Testis (tissue), 3 donors: ENCODE measurements around the gene GFM1. TPM values are rescaled to one million over a fixed set of nuclear protein-coding genes. Genes with fewer than 3 reads are reported as not detected.

Experiments
- DNase-seq: peaks from one replicate; pipeline ENCODE4 v3.0.0-alpha.2; 2019
- H3K27ac ChIP-seq, 2 donors: fragments of 200-600 bp; sonication (generic); one replicate each; pipeline ENCODE4 v1.5.1; 2019
- H3K27me3 ChIP-seq: fragments of 200-600 bp; sonication (generic); one replicate; pipeline ENCODE4 v1.5.1; 2019
- H3K36me3 ChIP-seq: fragments of 200-600 bp; sonication (generic); one replicate; pipeline ENCODE4 v1.5.1; 2017; ENCODE audit warnings: low read depth; ENCODE audit errors: missing control alignments
- H3K4me1 ChIP-seq: fragments of 200-600 bp; sonication (generic); one replicate; pipeline ENCODE4 v1.5.1; 2019
- H3K4me3 ChIP-seq, 2 donors: fragments of 200-600 bp; sonication (generic); one replicate each; pipeline ENCODE4 v1.5.1; 2017 to 2019
- H3K9me3 ChIP-seq: fragments of 200-600 bp; sonication (generic); one replicate; pipeline ENCODE4 v1.5.1; 2017
- POLR2A ChIP-seq: fragments of 450-650 bp; IDR thresholded peaks from one replicate; pipeline ENCODE4 v1.6.1; 2017; ENCODE audit warnings: antibody characterized with exemption, mild to moderate bottlenecking, moderate library complexity
- WGBS, 2 donors: methylation state at CpG; one replicate each; pipeline ENCODE4 v1.1.5; 2018; 5-methylcytosine and 5-hydroxymethylcytosine counted together
- intact Hi-C: fragments of 100-400 bp; cut with DNase I; formaldehyde crosslinking; loops from one replicate; pipeline ENCODE4 v1.15.1; 2023; ENCODE audit warnings: low total_unique reads
- polyA plus RNA-seq: library from polyadenylated mRNA; stranded (reverse); fragments of 350-450 nt; fragmentation: Illumina TruSeq; extraction: RNeasy Lipid Tissue Mini Kit (QIAGEN cat#74804); gene quantifications from one replicate; pipeline ENCODE4 v1.2.3, GENCODE V29; 2014; ENCODE audit warnings: low read depth, low replicate concordance; ENCODE audit not compliant: insufficient read depth
- total RNA-seq, 2 donors: library from RNA; depleted of rRNA; stranded (reverse); fragments of >200 nt; gene quantifications; one replicate each; pipeline ENCODE4 v1.2.3, GENCODE V29; 2016
- TF ChIP-seq, protein P1 (sequence below), 3 experiments: fragments of 450-650 bp in 2 of 3; fragments of 200-600 bp in 1 of 3; sonication (generic) in 1 of 3; IDR thresholded peaks; one replicate each; pipeline ENCODE4 v1.5.1; 2016 to 2019; ENCODE audit warnings: antibody characterized with exemption in 3 of 3, mild to moderate bottlenecking in 2 of 3, moderate library complexity in 1 of 3

The GFM1 gene
- total and polyA plus RNA-seq, 3 donors from 2014 or later = 48.1 to 83.1 (median 76.6) TPM

DNA sequence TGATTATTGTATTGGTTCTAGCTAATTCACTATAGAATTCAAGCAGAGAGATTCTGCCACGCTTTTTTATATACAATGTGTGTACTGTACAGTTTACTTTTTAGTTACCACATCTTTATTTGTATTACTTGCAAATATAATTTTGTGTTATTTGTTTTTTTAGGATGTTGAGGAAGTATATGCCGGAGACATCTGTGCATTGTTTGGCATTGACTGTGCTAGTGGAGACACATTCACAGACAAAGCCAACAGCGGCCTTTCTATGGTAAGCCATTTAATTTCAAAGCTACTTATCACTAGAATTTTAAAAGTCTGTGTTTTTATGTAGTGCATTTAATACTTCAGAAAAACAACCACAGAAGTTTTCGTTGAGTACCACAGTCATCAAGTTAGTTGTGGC, 16.4 kb downstream of the GFM1 start:
- no peak for DNase-seq
- H3K9me3 ChIP-seq = no peaks in the 10 kb centered on the region
- no peaks in the 10 kb centered on the region for H3K4me1 ChIP-seq
- TF ChIP-seq, protein P1, sequence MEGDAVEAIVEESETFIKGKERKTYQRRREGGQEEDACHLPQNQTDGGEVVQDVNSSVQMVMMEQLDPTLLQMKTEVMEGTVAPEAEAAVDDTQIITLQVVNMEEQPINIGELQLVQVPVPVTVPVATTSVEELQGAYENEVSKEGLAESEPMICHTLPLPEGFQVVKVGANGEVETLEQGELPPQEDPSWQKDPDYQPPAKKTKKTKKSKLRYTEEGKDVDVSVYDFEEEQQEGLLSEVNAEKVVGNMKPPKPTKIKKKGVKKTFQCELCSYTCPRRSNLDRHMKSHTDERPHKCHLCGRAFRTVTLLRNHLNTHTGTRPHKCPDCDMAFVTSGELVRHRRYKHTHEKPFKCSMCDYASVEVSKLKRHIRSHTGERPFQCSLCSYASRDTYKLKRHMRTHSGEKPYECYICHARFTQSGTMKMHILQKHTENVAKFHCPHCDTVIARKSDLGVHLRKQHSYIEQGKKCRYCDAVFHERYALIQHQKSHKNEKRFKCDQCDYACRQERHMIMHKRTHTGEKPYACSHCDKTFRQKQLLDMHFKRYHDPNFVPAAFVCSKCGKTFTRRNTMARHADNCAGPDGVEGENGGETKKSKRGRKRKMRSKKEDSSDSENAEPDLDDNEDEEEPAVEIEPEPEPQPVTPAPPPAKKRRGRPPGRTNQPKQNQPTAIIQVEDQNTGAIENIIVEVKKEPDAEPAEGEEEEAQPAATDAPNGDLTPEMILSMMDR (IDR thresholded peaks at IDR 0.05) = no peak
- no peak for TF ChIP-seq POLR2A
- no peaks in the 10 kb centered on the region for H3K27me3 ChIP-seq
- intact Hi-C loops = no loop called here
- H3K27ac ChIP-seq = no peak overlapping the region
- 92 to 93% methylated on average over 4 of the region's 4 CpGs for WGBS, 2 donors
- H3K4me3 ChIP-seq = no peak overlapping the region
- no peaks in the 10 kb centered on the region for H3K36me3 ChIP-seq

- H3K36me3 ChIP-seq = no peaks in the 10 kb centered on the region
- WGBS, 2 donors = 91 to 92% methylated on average over 1 of the region's 1 CpG
- no peaks in the 10 kb centered on the region for H3K4me1 ChIP-seq
- intact Hi-C loops = no loop called here
- H3K9me3 ChIP-seq = no peaks in the 10 kb centered on the region
- no peak for DNase-seq
- H3K27ac ChIP-seq = no peak overlapping the region
- H3K27me3 ChIP-seq = no peaks in the 10 kb centered on the region
- no peak overlapping the region for H3K4me3 ChIP-seq
- TF ChIP-seq, protein P1 (IDR thresholded peaks at IDR 0.05) = no peak
- no peak for TF ChIP-seq POLR2A
These were observed 18.9 kb downstream of the GFM1 start for GRCh38 chr3:158663246-158663645.

DNA sequence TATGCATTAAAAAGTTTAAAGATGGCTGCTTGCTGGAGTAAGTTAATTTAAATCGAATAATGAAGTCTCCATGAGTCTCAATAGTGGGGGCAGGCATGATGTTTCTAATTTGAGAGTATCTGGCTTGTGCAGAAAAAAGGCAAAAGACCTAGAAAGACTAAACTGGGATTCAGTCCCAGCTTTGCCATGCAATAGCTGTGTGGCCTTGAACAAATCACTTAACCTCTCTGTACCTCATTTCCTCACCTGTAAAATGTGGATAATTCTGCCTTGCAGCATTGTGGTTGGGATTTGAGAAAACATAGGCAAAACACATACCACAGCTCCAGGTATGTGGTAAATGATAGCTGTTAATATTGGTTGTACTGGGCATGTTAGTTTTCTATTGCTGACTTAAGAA, 19.5 kb downstream of the GFM1 start:
- no peaks in the 10 kb centered on the region for H3K36me3 ChIP-seq
- whole genome bisulfite sequencing, 2 donors = 97 to 100% methylated on average over 1 of the region's 1 CpG
- intact Hi-C loops = no loop called here
- no peak overlapping the region for H3K4me3 ChIP-seq
- no peaks in the 10 kb centered on the region for H3K9me3 ChIP-seq
- H3K27ac ChIP-seq = no peak overlapping the region
- no peak for TF ChIP-seq POLR2A
- TF ChIP-seq, protein P1 (IDR thresholded peaks at IDR 0.05) = no peak
- no peak for DNase-seq
- no peaks in the 10 kb centered on the region for H3K4me1 ChIP-seq
- H3K27me3 ChIP-seq = no peaks in the 10 kb centered on the region

DNA sequence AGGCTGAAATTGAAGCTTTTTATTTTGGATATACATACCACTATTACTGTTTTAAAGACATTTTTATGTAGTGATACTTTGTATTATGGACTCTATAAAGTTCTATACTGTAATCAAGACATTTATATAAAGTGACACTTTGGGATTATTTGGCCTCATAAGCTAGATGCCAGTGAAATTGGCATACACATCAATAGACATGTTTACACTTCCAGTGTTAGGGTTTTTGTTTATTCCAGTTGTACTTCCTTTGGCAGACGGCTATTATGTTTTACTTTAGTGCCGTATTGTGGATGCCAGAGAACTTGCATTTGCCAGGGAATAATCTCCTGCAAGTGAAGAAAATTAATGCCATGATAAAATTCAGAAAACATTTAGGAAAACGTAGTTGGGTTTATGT, 22.1 kb downstream of the GFM1 start:
- Histone ChIP-seq H3K4me3 (no peak overlapping the region), H3K9me3 (no peaks in the 10 kb centered on the region), H3K36me3 (no peaks in the 10 kb centered on the region), H3K4me1 (no peaks in the 10 kb centered on the region), H3K27me3 (no peaks in the 10 kb centered on the region), H3K27ac (no peak overlapping the region)
- no peak for TF ChIP-seq POLR2A
- TF ChIP-seq, protein P1 (IDR thresholded peaks at IDR 0.05) = no peak
- intact Hi-C loops = no loop called here
- 90 to 92% methylated on average over 3 of the region's 3 CpGs for WGBS, 2 donors
- no peak for DNase-seq

DNA sequence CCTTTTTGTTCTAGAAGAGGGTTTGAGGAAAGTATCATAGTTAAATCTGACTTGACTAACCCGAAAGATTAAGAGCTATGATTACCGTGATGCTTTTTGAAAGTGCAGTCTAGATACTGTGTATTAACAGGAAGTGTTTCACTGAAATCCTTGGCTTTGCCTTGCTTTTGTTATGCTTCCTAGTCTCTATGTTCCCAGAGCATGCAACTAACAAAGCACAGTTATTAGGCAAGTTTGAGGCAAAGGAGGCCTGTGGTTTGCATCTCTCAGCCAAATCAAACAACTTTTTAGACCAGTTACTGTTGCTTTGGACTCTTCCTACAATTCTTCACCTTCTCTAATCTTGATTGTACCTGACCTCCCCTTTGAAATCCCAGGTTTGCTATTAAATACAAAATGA, 24.2 kb downstream of the GFM1 start:
- H3K27me3 ChIP-seq = no peaks in the 10 kb centered on the region
- no peak overlapping the region for H3K27ac ChIP-seq
- H3K9me3 ChIP-seq = no peaks in the 10 kb centered on the region
- no peak for DNase-seq
- no peaks in the 10 kb centered on the region for H3K4me1 ChIP-seq
- no peak for TF ChIP-seq POLR2A
- TF ChIP-seq, protein P1 (IDR thresholded peaks at IDR 0.05) = no peak
- intact Hi-C loops = no loop called here
- WGBS, 2 donors = 81 to 86% methylated on average over 2 of the region's 2 CpGs
- no peak overlapping the region for H3K4me3 ChIP-seq
- no peaks in the 10 kb centered on the region for H3K36me3 ChIP-seq
